Pancreas (tissue), 10 donors: ENCODE data around the gene ZBTB4. TPM values are rescaled to one million over a fixed set of nuclear protein-coding genes. Genes with fewer than 3 reads are reported as not detected.

ENCODE experiments used
- ATAC-seq, 4 donors: fragments of 200-7000 bp; cut with Tn5 transposase; one replicate each; pipeline versions ENCODE4 v1.8.0 to v1.9.1; 2020; ENCODE audit warnings: mild to moderate bottlenecking in 4 of 4, moderate library complexity in 4 of 4
- DNase-seq, 6 donors: peaks; one replicate each; pipeline ENCODE4 v3.0.0-alpha.2; 2020
- FAIRE-seq: peaks from 2 replicates; lab custom pipeline; 2012; peaks lifted over from hg19 to GRCh38; lab: Jason Lieb, UNC
- H3K27ac ChIP-seq, 4 donors: fragments of 200-600 bp; sonication (generic); 1 replicate in 3 of 4; 2 replicates in 1 of 4; pipeline versions ENCODE4 v1.5.0 to v1.8.0; 2020
- H3K27me3 ChIP-seq, 4 donors: fragments of 200-600 bp; one replicate each; pipeline ENCODE4 v1.8.0; 2021
- H3K36me3 ChIP-seq, 3 donors: fragments of 200-600 bp; sonication (generic) in 1 of 3; one replicate each; pipeline versions ENCODE4 v1.5.0 to v1.8.0; 2020 to 2021
- H3K4me1 ChIP-seq, 3 donors: fragments of 200-600 bp; one replicate each; pipeline ENCODE4 v1.8.0; 2021
- H3K4me3 ChIP-seq, 4 donors: fragments of 200-600 bp; sonication (generic) in 2 of 4; one replicate each; pipeline versions ENCODE4 v1.5.0 to v1.8.0; 2020 to 2021
- H3K9me3 ChIP-seq, 4 donors: fragments of 200-600 bp; one replicate each; pipeline ENCODE4 v1.8.0; 2021
- WGBS, 2 donors: extraction: QIAGEN DNeasy Blood & Tissue Kit; methylation state at CpG; one replicate each; pipeline ENCODE4 v1.1.7; 2013; 5-methylcytosine and 5-hydroxymethylcytosine counted together
- intact Hi-C, 3 donors: fragments of 100-400 bp; cut with DNase I; formaldehyde crosslinking; loops; one replicate each; pipeline versions ENCODE4 v1.11.1 to v1.14.2; 2022
- polyA plus RNA-seq, 2 donors: library from polyadenylated mRNA; stranded (reverse); fragments of 200-250 nt; gene quantifications; one replicate each; pipeline ENCODE4 v1.2.3, GENCODE V29; 2013
- total RNA-seq, 6 donors: library from RNA; stranded (reverse); fragmentation: NEBNext Ultra II Directional in 4 of 6; extraction: Animal tissue kit (Norgen Biotek cat#: 25700) in 4 of 6; gene quantifications; one replicate each; pipeline versions ENCODE4 v1.2.1 to v1.2.4, GENCODE V29; 2021 to 2023
- TF ChIP-seq, protein P1 (sequence below), 4 donors: fragments of 200-600 bp; sonication (generic) in 3 of 4; IDR thresholded peaks; one replicate each; pipeline versions ENCODE4 v1.5.0 to v1.8.0; 2021; ENCODE audit warnings: antibody characterized with exemption in 4 of 4
- donor health status: healthy with polysubstance abuse.
- donor health status: DM: no; HTN: no; CAD: no; lungs with moderate emphysema.
- donor health status: DM: no; HTN: no; CAD: no.
- donor health status: control.
- donor health status: control.
- donor health status: Bipolar disorder and iron deficiency.
- donor health status: DM: yes; HTN: yes; CAD: no.
- donor health status: DM: no; HTN: no; CAD: no.
- donor health status: DM: no; HTN: no; CAD: no.
- donor health status: DM: yes; HTN: yes; CAD: no.

Gene ZBTB4
- total and polyA plus RNA-seq, 8 donors: 17.3 to 30.2 (median 21.0) TPM

DNA sequence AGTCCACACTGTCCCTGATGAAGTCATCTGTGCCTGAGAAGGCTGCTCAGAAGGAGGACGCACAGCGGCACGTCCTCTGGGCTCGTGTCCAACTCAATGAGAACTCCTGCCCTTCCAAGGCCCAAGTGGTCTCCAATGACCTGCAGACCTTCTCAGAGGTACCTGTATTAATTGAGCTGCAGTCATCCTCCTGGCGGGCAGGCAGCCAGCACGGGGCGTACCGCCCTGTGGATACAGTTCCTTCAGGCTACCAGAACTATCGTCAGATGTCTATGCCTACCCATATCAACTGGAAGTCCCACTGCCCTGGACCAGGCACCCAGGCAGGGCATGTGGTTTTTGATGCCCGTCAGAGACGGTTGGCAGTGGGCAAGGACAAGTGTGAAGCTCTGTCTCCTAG lies 47.1 kb downstream of the ZBTB4 start:
- intact Hi-C loops: loop anchor here in 2 of 3 donors (10.0 kb wide), 1 partner anchor 77 kb away; the partner anchor contains the start of genes KCTD11 (in 2 of the 2) and TMEM95 (in 2 of the 2)
- TF ChIP-seq, protein P1, sequence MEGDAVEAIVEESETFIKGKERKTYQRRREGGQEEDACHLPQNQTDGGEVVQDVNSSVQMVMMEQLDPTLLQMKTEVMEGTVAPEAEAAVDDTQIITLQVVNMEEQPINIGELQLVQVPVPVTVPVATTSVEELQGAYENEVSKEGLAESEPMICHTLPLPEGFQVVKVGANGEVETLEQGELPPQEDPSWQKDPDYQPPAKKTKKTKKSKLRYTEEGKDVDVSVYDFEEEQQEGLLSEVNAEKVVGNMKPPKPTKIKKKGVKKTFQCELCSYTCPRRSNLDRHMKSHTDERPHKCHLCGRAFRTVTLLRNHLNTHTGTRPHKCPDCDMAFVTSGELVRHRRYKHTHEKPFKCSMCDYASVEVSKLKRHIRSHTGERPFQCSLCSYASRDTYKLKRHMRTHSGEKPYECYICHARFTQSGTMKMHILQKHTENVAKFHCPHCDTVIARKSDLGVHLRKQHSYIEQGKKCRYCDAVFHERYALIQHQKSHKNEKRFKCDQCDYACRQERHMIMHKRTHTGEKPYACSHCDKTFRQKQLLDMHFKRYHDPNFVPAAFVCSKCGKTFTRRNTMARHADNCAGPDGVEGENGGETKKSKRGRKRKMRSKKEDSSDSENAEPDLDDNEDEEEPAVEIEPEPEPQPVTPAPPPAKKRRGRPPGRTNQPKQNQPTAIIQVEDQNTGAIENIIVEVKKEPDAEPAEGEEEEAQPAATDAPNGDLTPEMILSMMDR (IDR thresholded peaks at IDR 0.05): no peak
- 84 to 89% methylated on average over 11 of the region's 11 CpGs for WGBS, 2 donors
- no peak for ATAC-seq
- H3K4me1 ChIP-seq: peaks cover 0 to 6% (median 2%) of the 10 kb centered on the region in 3 donors
- H3K9me3 ChIP-seq: no peaks in the 10 kb centered on the region
- H3K4me3 ChIP-seq: no peak overlapping the region
- H3K27me3 ChIP-seq: no peaks in the 10 kb centered on the region
- H3K27ac ChIP-seq: no peak overlapping the region
- FAIRE-seq: no peak
- H3K36me3 ChIP-seq: no peaks in the 10 kb centered on the region
- peak in 1 of 6 donors; percentile 42 for DNase-seq

DNA sequence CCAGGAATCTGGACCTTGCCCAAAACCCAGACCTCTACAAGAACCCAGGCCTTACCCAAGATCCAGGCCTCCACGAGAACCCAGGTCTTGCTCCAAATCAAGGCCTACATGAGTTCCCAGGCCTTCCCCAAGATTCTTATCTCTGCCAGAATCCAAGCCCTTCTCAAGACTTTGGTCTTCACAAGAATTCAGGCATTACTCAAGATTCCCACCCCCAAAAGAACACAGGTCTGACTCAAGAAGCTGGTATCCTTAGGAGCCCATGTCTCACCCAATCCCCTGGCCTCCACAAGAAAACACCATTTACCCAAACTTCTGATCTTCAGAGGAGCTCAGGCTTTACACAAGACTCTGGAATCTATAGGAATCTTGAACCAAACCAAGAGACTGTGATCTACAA lies 48.2 kb downstream of the ZBTB4 start:
- 84 to 94% methylated on average over 1 of the region's 1 CpG for WGBS, 2 donors
- Histone ChIP-seq H3K36me3 (no peaks in the 10 kb centered on the region), H3K27ac (no peak overlapping the region), H3K4me1 (peaks cover 0 to under 1% (median 0%) of the 10 kb centered on the region in 3 donors), H3K9me3 (no peaks in the 10 kb centered on the region), H3K27me3 (no peaks in the 10 kb centered on the region), H3K4me3 (no peak overlapping the region)
- ATAC-seq (no peak), DNase-seq (no peak), FAIRE-seq (no peak)
- intact Hi-C loops: loop anchor here in 2 of 3 donors (10.0 kb wide), 1 partner anchor 76 kb away; the partner anchor contains the start of genes KCTD11 (in 2 of the 2) and TMEM95 (in 2 of the 2)
- TF ChIP-seq, protein P1 (IDR thresholded peaks at IDR 0.05): no peak

DNA sequence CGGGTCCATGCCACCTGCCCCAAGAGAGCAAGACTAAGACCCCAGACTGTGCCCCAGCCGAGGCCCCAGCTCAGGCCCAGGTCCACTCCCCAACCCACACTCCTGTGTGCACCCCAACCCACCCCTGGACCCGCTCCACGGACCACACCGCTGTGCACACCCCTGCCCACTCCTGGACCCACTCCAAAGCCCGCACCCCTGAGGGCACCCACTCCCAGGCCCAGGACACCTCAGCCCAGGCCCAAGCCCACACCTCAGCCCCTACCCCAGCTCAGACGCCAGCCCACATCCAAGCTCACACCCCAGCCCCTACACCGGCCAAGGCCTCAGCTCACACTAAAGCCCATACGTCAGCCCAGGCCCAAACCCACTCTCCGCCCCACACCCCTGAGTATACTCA lies 49.7 kb downstream of the ZBTB4 start:
- intact Hi-C loops: loop anchor here in 2 of 3 donors (10.0 kb wide), 1 partner anchor 75 kb away; the partner anchor contains the start of genes KCTD11 (in 2 of the 2) and TMEM95 (in 2 of the 2)
- FAIRE-seq: no peak
- ATAC-seq: no peak

DNA sequence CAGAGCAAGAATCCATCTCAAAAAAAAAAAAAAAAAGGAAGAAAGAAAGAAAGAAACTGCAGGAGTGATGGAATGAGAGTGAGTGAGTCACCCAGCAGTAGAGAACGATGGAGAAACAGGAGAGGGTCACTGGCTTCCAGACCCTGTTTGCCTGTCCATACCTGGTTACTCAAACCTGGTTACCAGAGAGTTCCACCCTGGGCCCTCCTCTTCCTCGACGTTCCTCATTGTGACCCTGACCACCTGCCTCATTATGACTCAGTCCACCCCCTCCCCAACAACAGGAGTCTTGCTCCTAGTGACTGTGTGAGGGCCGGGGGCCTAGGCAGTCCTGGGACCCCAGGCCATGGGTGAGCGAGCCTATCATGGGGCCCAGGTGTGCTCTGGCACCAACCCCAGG lies 50.9 kb downstream of the ZBTB4 start, which contains the start of gene SPEM3:
Gene SPEM3, plus strand, starts transcription at position 301 of the 400 bp plus-strand sequence. Its CDS starts 46 bp downstream, at position 347.
- DNase-seq (no peak), FAIRE-seq (no peak), ATAC-seq (no peak)
- no peaks in the 10 kb centered on the region for H3K4me1 ChIP-seq
- no peaks in the 10 kb centered on the region for H3K27me3 ChIP-seq
- TF ChIP-seq, protein P1 (IDR thresholded peaks at IDR 0.05): no peak
- intact Hi-C loops: no loop called here
- H3K9me3 ChIP-seq: no peaks in the 10 kb centered on the region
- no peak within 1 kb of the TSS for H3K4me3 ChIP-seq
- H3K27ac ChIP-seq: no peak within 1 kb of the TSS
- 46 to 64% methylated on average over 5 of the region's 5 CpGs for whole genome bisulfite sequencing, 2 donors
- no peaks in the 10 kb centered on the region for H3K36me3 ChIP-seq

More for the DNA sequence above, 49.7 kb downstream of the ZBTB4 start:
- no peak overlapping the region for H3K27ac ChIP-seq
- H3K36me3 ChIP-seq: no peaks in the 10 kb centered on the region
- no peak overlapping the region for H3K4me3 ChIP-seq
- H3K9me3 ChIP-seq: no peaks in the 10 kb centered on the region
- H3K27me3 ChIP-seq: no peaks in the 10 kb centered on the region
- TF ChIP-seq, protein P1 (IDR thresholded peaks at IDR 0.05): no peak
- no peaks in the 10 kb centered on the region for H3K4me1 ChIP-seq
- 84 to 90% methylated on average over 10 of the region's 10 CpGs for WGBS, 2 donors
- peak in 1 of 6 donors; percentile 74 for DNase-seq

DNA sequence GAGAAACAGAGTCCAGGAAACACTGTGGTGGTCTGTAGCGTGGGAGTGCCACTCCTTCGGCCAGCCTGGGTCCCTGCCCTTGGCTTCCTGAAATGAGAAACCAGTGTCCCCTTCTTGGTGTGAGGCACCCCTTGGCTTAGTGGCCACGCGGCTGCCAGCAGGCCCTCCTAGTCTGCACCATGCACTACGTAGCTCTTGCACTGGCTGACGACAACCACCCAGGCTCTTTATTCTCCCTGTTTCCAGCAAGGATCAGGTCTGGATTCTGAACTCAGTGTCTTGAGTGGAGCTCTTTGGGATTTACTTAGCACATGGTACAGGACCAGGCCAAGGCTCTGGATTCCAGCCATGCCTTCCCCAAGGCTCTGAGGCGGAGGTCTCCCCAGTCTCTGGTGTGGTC lies 51.9 kb downstream of the ZBTB4 start:
- no peaks in the 10 kb centered on the region for H3K27me3 ChIP-seq
- H3K36me3 ChIP-seq: no peaks in the 10 kb centered on the region
- TF ChIP-seq, protein P1 (IDR thresholded peaks at IDR 0.05): no peak
- intact Hi-C loops: no loop called here
- DNase-seq (no peak), ATAC-seq (no peak), FAIRE-seq (no peak)
- H3K4me3 ChIP-seq: no peak overlapping the region
- 89 to 92% methylated on average over 7 of the region's 7 CpGs for WGBS, 2 donors
- no peak overlapping the region for H3K27ac ChIP-seq
- no peaks in the 10 kb centered on the region for H3K4me1 ChIP-seq
- no peaks in the 10 kb centered on the region for H3K9me3 ChIP-seq
